DMS79 treated with DMSO at 0.1 percent for 48 hours (cell line): ENCODE results near the gene TMEM59L.
A peak's percentile ranks its signal among the peaks of the same experiment; 100 is the strongest.

Source experiments
- DNase-seq: peaks from one replicate; lab custom pipeline; 2025; lab: John Stamatoyannopoulos, UW

Gene TMEM59L

GRCh38 chr19:18608805-18609716 lies 3.6 kb upstream of the TMEM59L start:
- no peak for DNase-seq

GRCh38 chr19:18609717-18610051 lies 3.0 kb upstream of the TMEM59L start:
- DNase-seq, result no peak

- no peak for DNase-seq
These were observed 2.5 kb upstream of the TMEM59L start for GRCh38 chr19:18610245-18610555.

- no peak for DNase-seq
These were observed 1.9 kb upstream of the TMEM59L start for GRCh38 chr19:18610556-18611326.

- peak; percentile 41 for DNase-seq
These were observed 1.2 kb upstream of the TMEM59L start for GRCh38 chr19:18611327-18612050.

GRCh38 chr19:18612051-18612771 lies 459 bp upstream of the TMEM59L start:
- peak; percentile 20 for DNase-seq

GRCh38 chr19:18613589-18614234 lies 1.0 kb downstream of the TMEM59L start:
- DNase-seq, result no peak

GRCh38 chr19:18616023-18616422 lies 3.4 kb downstream of the TMEM59L start:
- DNase-seq, result no peak

- no peak for DNase-seq
These were observed 4.9 kb downstream of the TMEM59L start for GRCh38 chr19:18617562-18617961.

- DNase-seq, result no peak
These were observed 5.6 kb downstream of the TMEM59L start for GRCh38 chr19:18618236-18618635.

- no peak for DNase-seq
These were observed 7.6 kb downstream of the TMEM59L start for GRCh38 chr19:18620311-18620710.

- DNase-seq, result no peak
These were observed 8.2 kb downstream of the TMEM59L start for GRCh38 chr19:18620902-18621301.

GRCh38 chr19:18626906-18627305 lies 14.2 kb downstream of the TMEM59L start:
- no peak for DNase-seq

GRCh38 chr19:18629166-18630088 lies 16.8 kb downstream of the TMEM59L start:
- DNase-seq, result peak; percentile 67

- peak; percentile 80 for DNase-seq
These were observed 20.7 kb downstream of the TMEM59L start for GRCh38 chr19:18633321-18633720.

GRCh38 chr19:18634612-18635297 lies 22.1 kb downstream of the TMEM59L start:
- DNase-seq, result peak; percentile 13

- no peak for DNase-seq
These were observed 23.1 kb downstream of the TMEM59L start for GRCh38 chr19:18635831-18636182.

- peak; percentile 94 for DNase-seq
These were observed 23.7 kb downstream of the TMEM59L start for GRCh38 chr19:18636183-18636968.
